ENCODE results near the gene PRR12. TPM values are rescaled to one million over a fixed set of nuclear protein-coding genes. Genes with fewer than 3 reads are reported as not detected.

The PRR12 gene
- total and polyA plus RNA-seq, 2 donors from 2014 or later: 4.9 to 27.4 TPM

- peak in 1 of 5 donors; percentile 51 for DNase-seq
- Histone ChIP-seq H3K9me3 (ENCODE audit: control insufficient read depth in 2 of 3, insufficient read depth in 1 of 3, low read length in 3 of 3) (no peaks in the 10 kb centered on the region), H3K4me1 (ENCODE audit: control insufficient read depth in 2 of 3, insufficient read depth in 2 of 3, low read depth in 1 of 3, low read length in 3 of 3) (peaks cover 0 to 11% (median 0%) of the 10 kb centered on the region in 3 donors), H3K27ac (ENCODE audit: low read depth in 2 of 2, low read length in 2 of 2) (no peak overlapping the region), H3K36me3 (ENCODE audit: control insufficient read depth in 2 of 3, insufficient read depth in 3 of 3, low read length in 3 of 3) (no peaks in the 10 kb centered on the region), H3K27me3 (ENCODE audit: control insufficient read depth, insufficient read depth, low read length) (no peaks in the 10 kb centered on the region), H3K4me3 (ENCODE audit: low read length in 3 of 3) (no peak overlapping the region), H3K9ac (ENCODE audit: low read length in 3 of 3) (no peak overlapping the region)
- intact Hi-C loops (cut with DNase I): no loop called here
- TF ChIP-seq CTCF (IDR thresholded peaks at IDR 0.05; ENCODE audit: borderline replicate concordance, extremely low read depth, insufficient read depth): no peak
- FAIRE-seq: no peak
Observed at GRCh38 chr19:49588365-49589122, 2.4 kb upstream of the PRR12 start.

DNA sequence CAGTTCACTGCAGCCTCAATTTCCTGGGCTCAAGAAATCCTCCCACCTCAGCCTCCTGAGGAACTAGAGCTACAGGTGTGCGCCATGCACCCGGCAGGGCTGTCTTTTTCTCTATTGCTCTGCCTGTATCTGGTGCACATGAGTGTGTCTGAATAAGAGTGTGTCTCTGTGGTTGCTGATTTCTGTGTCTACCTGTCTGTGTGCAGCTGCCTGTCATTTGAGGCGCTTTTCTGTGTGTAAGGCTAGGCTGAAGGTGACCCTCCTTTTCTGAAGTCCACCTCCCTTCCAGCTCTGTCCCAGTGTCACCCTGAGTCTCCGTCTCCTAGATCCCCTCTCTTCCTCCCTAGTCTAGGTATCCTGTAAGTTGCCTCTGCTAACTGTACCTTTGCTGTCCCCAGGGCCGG is 1.5 kb upstream of the PRR12 start:
- Histone ChIP-seq H3K27ac (ENCODE audit: low read depth in 2 of 2, low read length in 2 of 2) (peak overlapping the region in 1 of 2 donors; percentile 41), H3K9ac (ENCODE audit: low read length in 3 of 3) (no peak overlapping the region), H3K9me3 (ENCODE audit: control insufficient read depth in 2 of 3, insufficient read depth in 1 of 3, low read length in 3 of 3) (no peaks in the 10 kb centered on the region), H3K36me3 (ENCODE audit: control insufficient read depth in 2 of 3, insufficient read depth in 3 of 3, low read length in 3 of 3) (peaks cover 0 to 8% (median 0%) of the 10 kb centered on the region in 3 donors), H3K4me1 (ENCODE audit: control insufficient read depth in 2 of 3, insufficient read depth in 2 of 3, low read depth in 1 of 3, low read length in 3 of 3) (peaks cover 0 to 15% (median 0%) of the 10 kb centered on the region in 3 donors), H3K4me3 (ENCODE audit: low read length in 3 of 3) (no peak overlapping the region), H3K27me3 (ENCODE audit: control insufficient read depth, insufficient read depth, low read length) (no peaks in the 10 kb centered on the region)
- no peak for FAIRE-seq
- intact Hi-C loops (cut with DNase I): no loop called here
- no peak for TF ChIP-seq CTCF (IDR thresholded peaks at IDR 0.05; ENCODE audit: borderline replicate concordance, extremely low read depth, insufficient read depth)
- no peak for DNase-seq

DNA sequence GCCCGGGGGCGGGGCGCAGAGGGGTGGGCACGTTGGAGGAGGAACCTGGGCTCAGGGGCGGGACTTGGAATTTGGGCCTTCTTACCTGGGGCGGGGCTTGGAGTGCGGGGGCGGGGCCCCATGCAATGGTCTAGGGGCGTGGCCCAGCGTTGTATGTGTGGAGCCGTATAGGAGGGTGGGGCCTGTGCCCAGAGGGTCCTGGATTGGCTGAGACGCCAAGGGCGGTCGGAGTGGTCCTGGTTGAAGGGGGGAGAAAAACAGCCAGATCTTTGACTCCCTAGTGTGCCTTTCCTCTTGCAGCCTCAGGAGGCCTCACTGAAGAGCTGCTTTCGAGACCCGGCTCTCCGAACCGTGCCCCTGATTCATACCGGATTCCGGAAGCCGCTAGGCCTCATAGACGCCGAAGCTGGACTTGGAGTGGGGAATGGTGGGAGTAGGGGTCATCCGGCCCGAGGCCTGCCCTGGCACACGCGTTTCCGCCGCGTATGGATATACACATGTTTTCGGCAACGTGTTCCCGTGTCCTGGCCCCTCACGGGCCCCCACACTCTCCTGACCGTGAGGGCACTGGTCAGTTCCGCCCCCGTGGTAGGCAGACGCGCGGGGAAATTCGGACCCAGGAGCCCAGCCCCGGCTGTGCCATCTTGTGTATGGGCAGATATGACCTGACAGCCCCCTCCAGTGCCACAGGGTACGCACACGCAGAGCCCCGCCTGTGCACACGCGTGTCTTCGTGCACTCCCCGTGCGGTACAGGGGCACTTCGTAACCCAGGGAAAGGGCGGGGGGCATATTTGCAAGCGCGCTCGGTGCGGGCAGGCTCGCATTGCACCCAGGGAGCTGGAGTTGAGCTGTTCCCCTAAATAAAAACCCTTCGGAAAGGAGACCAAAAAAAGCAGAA is 661 bp upstream of the PRR12 start:
- intact Hi-C loops (cut with DNase I): no loop called here
- Histone ChIP-seq H3K27me3 (ENCODE audit: control insufficient read depth, insufficient read depth, low read length) (no peaks in the 10 kb centered on the region), H3K9ac (ENCODE audit: low read length in 3 of 3) (peak overlapping the region; percentile 11 to 96 (median 89)), H3K4me1 (ENCODE audit: control insufficient read depth in 2 of 3, insufficient read depth in 2 of 3, low read depth in 1 of 3, low read length in 3 of 3) (peaks cover 0 to 15% (median 0%) of the 10 kb centered on the region in 3 donors), H3K4me3 (ENCODE audit: low read length in 3 of 3) (peak overlapping the region; percentile 50 to 88 (median 79)), H3K9me3 (ENCODE audit: control insufficient read depth in 2 of 3, insufficient read depth in 1 of 3, low read length in 3 of 3) (no peaks in the 10 kb centered on the region), H3K36me3 (ENCODE audit: control insufficient read depth in 2 of 3, insufficient read depth in 3 of 3, low read length in 3 of 3) (peaks cover 0 to 10% (median 0%) of the 10 kb centered on the region in 3 donors), H3K27ac (ENCODE audit: low read depth in 2 of 2, low read length in 2 of 2) (peak overlapping the region; percentile 86 to 91)
- no peak for TF ChIP-seq CTCF (IDR thresholded peaks at IDR 0.05; ENCODE audit: borderline replicate concordance, extremely low read depth, insufficient read depth)
- no peak for FAIRE-seq
- DNase-seq: peak; percentile 98 to 99 (median 98)
